Vagina (tissue), 2 donors: ENCODE results near the gene TTLL8. TPM values are rescaled to one million over a fixed set of nuclear protein-coding genes. Genes with fewer than 3 reads are reported as not detected.

Experiments used
- DNase-seq, 2 donors: peaks; one replicate each; pipeline ENCODE4 v3.0.0-alpha.2; 2017; ENCODE audit errors: extremely low spot score in 2 of 2
- H3K27ac ChIP-seq: fragments of 200-600 bp; sonication (generic); one replicate; pipeline ENCODE4 v1.5.1; 2019
- H3K27me3 ChIP-seq: fragments of 200-600 bp; sonication (generic); one replicate; pipeline ENCODE4 v1.5.1; 2019
- H3K36me3 ChIP-seq, 2 donors: fragments of 200-600 bp; sonication (generic); one replicate each; pipeline ENCODE4 v1.5.1; 2017 to 2019
- H3K4me1 ChIP-seq: fragments of 200-600 bp; sonication (generic); one replicate; pipeline ENCODE4 v1.5.1; 2019
- H3K4me3 ChIP-seq, 2 donors: fragments of 200-600 bp; sonication (generic); 1 replicate in 1 of 2; 2 replicates in 1 of 2; pipeline ENCODE4 v1.5.1; 2016 to 2019
- H3K9me3 ChIP-seq: fragments of 200-600 bp; sonication (generic); one replicate; pipeline ENCODE4 v1.5.1; 2019
- POLR2A ChIP-seq, 2 donors: fragments of 450-650 bp; IDR thresholded peaks; one replicate each; pipeline ENCODE4 v1.6.1; 2017; ENCODE audit warnings: antibody characterized with exemption in 2 of 2, mild to moderate bottlenecking in 2 of 2, moderate library complexity in 2 of 2
- POLR2AphosphoS5 ChIP-seq, 2 donors: sonication (generic); formaldehyde crosslinking; IDR thresholded peaks; one replicate each; pipeline ENCODE4 v1.9.0; 2017; ENCODE audit warnings: antibody characterized with exemption in 2 of 2, mild to moderate bottlenecking in 2 of 2, low read depth in 1 of 2; ENCODE audit not compliant: insufficient read depth in 1 of 2
- intact Hi-C: fragments of 100-400 bp; cut with DNase I; formaldehyde crosslinking; loops from one replicate; pipeline ENCODE4 v1.15.1; 2023
- total RNA-seq: library from RNA; depleted of rRNA; stranded (reverse); fragments of >200 nt; gene quantifications from one replicate; pipeline ENCODE4 v1.2.3, GENCODE V29; 2016
- TF ChIP-seq, protein P1 (sequence below), 3 experiments: fragments of 450-650 bp in 2 of 3; fragments of 200-600 bp in 1 of 3; sonication (generic) in 1 of 3; IDR thresholded peaks; one replicate each; pipeline ENCODE4 v1.5.1; 2017 to 2019; ENCODE audit warnings: antibody characterized with exemption in 3 of 3, mild to moderate bottlenecking in 2 of 3, moderate library complexity in 2 of 3

The TTLL8 gene
- total RNA-seq, 1 donor from 2014 or later = not detected

DNA sequence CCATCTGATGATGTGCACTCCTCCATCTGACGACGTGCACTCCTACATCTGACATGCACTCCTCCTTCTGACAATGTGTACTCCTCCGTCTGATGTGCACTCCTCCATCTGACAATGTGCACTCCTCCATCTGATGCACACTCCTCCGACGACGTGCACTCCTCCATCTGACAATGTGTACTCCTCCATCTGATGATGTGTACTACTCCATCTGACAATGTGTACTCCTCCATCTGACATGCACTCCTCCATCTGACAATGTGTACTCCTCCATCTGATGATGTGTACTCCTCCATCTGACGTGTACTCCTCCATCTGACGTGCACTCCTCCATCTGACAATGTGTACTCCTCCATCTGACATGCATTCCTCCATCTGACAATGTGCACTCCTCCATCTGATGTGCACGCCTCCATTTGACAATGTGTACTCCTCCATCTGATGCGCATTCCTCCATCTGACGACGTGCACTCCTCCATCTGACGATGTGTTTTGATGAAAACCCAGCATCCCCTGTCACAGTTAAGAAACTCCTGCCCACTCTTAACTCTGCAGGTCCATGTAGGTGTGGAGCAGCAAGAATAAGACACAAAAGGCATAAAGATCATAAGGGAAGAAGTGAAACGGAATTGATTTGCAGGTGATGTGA, 35.8 kb downstream of the TTLL8 start:
- TF ChIP-seq, protein P1, sequence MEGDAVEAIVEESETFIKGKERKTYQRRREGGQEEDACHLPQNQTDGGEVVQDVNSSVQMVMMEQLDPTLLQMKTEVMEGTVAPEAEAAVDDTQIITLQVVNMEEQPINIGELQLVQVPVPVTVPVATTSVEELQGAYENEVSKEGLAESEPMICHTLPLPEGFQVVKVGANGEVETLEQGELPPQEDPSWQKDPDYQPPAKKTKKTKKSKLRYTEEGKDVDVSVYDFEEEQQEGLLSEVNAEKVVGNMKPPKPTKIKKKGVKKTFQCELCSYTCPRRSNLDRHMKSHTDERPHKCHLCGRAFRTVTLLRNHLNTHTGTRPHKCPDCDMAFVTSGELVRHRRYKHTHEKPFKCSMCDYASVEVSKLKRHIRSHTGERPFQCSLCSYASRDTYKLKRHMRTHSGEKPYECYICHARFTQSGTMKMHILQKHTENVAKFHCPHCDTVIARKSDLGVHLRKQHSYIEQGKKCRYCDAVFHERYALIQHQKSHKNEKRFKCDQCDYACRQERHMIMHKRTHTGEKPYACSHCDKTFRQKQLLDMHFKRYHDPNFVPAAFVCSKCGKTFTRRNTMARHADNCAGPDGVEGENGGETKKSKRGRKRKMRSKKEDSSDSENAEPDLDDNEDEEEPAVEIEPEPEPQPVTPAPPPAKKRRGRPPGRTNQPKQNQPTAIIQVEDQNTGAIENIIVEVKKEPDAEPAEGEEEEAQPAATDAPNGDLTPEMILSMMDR (IDR thresholded peaks at IDR 0.05) = no peak
- TF ChIP-seq POLR2A (IDR thresholded peaks at IDR 0.05) = no peak
- TF ChIP-seq POLR2AphosphoS5 (IDR thresholded peaks at IDR 0.05; ENCODE audit: insufficient read depth in 1 of 2, low read depth in 1 of 2) = no peak
- Histone ChIP-seq H3K27me3 (no peaks in the 10 kb centered on the region), H3K9me3 (no peaks in the 10 kb centered on the region), H3K4me1 (no peaks in the 10 kb centered on the region), H3K4me3 (no peak overlapping the region), H3K36me3 (no peaks in the 10 kb centered on the region), H3K27ac (no peak overlapping the region)
- intact Hi-C loops = no loop called here
- no peak for DNase-seq

DNA sequence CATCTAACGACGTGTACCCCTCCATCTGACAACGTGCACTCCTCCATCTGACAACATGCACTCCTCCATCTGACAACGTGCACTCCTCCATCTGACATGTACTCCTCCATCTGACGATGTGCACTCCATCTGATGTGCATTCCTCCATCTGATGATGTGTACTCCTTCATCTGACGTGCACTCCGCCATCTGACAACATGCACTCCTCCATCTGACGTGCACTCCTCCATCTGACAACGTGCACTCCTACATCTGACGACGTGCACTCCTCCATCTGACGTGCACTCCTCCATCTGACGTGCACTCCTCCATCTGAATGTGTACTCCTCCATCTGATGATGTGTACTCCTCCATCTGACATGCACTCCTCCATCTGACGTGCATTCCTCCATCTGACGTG, 37.5 kb downstream of the TTLL8 start:
- TF ChIP-seq POLR2AphosphoS5 (IDR thresholded peaks at IDR 0.05; ENCODE audit: insufficient read depth in 1 of 2, low read depth in 1 of 2) = no peak
- TF ChIP-seq, protein P1 (IDR thresholded peaks at IDR 0.05) = no peak
- no peak for TF ChIP-seq POLR2A (IDR thresholded peaks at IDR 0.05)
- H3K4me3 ChIP-seq = no peak overlapping the region
- no peak for DNase-seq
- no peaks in the 10 kb centered on the region for H3K4me1 ChIP-seq
- no peaks in the 10 kb centered on the region for H3K9me3 ChIP-seq
- intact Hi-C loops = no loop called here
- no peaks in the 10 kb centered on the region for H3K27me3 ChIP-seq
- no peaks in the 10 kb centered on the region for H3K36me3 ChIP-seq
- H3K27ac ChIP-seq = no peak overlapping the region

DNA sequence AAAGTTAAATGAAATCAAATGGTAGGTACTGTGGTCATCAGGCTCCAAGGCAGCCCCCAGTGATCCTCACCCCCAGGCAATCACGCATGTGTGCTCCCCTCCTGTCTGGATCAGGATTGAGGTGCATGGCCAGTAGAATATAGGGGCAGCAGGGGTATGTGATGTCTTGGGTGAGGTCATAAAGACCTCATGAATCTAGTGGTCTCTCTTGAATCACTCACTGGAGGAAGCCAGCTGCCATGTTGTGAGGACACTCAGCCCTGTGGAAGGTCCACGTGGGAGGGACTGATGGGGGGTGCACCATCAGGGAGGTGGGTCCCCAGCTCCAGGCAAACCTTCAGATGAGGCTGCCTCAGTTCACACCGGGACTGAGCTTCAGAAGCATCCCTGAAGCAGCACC, 38.8 kb downstream of the TTLL8 start:
- no peaks in the 10 kb centered on the region for H3K36me3 ChIP-seq
- H3K27me3 ChIP-seq = peaks cover 5% of the 10 kb centered on the region
- no peak overlapping the region for H3K27ac ChIP-seq
- H3K4me1 ChIP-seq = peaks cover 7% of the 10 kb centered on the region
- intact Hi-C loops = no loop called here
- DNase-seq = no peak
- TF ChIP-seq POLR2AphosphoS5 (IDR thresholded peaks at IDR 0.05; ENCODE audit: insufficient read depth in 1 of 2, low read depth in 1 of 2) (no peak), POLR2A (IDR thresholded peaks at IDR 0.05) (no peak)
- TF ChIP-seq, protein P1 (IDR thresholded peaks at IDR 0.05) = no peak
- no peak overlapping the region for H3K4me3 ChIP-seq
- no peaks in the 10 kb centered on the region for H3K9me3 ChIP-seq

DNA sequence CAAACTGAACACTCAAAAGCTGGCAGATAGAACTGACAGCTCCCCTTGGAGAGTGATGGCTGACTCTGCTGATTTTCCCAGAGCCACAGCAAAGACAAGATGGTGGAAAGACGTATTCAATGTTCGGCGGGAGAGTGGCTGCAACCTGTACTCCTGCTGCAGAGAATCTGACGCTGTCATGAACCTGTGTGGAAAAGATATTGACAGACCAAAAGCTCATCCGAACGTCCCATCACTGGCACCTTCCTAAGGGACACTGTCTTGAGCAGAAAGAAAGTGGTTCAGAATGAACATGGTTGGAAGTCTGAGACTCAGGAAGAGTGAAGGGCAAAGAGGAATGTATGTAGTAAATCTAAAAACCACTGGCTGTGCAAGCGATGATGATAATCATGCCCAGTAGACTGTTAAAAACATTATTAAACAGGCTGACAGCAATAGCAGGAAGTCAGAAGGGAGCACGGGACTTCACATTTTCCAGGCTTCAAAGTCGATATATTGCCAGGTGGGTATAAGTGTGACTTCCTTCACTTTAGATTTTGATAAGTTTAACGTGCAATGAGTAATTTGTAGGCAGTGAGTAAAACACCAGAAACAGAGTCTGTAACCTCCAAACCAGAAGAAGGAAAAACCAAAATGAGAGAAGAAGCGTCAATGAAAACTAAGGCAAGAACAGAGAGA, 39.4 kb downstream of the TTLL8 start:
- intact Hi-C loops = no loop called here
- no peak overlapping the region for H3K4me3 ChIP-seq

More for the DNA sequence above, 39.4 kb downstream of the TTLL8 start:
- peaks cover 5% of the 10 kb centered on the region for H3K27me3 ChIP-seq
- H3K9me3 ChIP-seq = no peaks in the 10 kb centered on the region
- no peak for DNase-seq
- no peak overlapping the region for H3K27ac ChIP-seq
- TF ChIP-seq, protein P1 (IDR thresholded peaks at IDR 0.05) = no peak
- TF ChIP-seq POLR2AphosphoS5 (IDR thresholded peaks at IDR 0.05; ENCODE audit: insufficient read depth in 1 of 2, low read depth in 1 of 2) (no peak), POLR2A (IDR thresholded peaks at IDR 0.05) (no peak)
- H3K4me1 ChIP-seq = peaks cover 10% of the 10 kb centered on the region
- H3K36me3 ChIP-seq = no peaks in the 10 kb centered on the region
